B cell (primary cell): ENCODE data around the gene RASA1. TPM values are rescaled to one million over a fixed set of nuclear protein-coding genes. Genes with fewer than 3 reads are reported as not detected.

Experiments
- ATAC-seq: fragments of 200-7000 bp; cut with Tn5 transposase; one replicate; pipeline ENCODE4 v1.10.0; 2021; ENCODE audit warnings: low read depth, mild to moderate bottlenecking, moderate number of reproducible peaks, moderate library complexity
- CTCF ChIA-PET: fragments of 350-600 bp; sonication (Branson Sonifier 250); formaldehyde crosslinking; loops from one replicate; lab custom pipeline; 2021; ENCODE audit warnings: antibody characterized with exemption, inconsistent platforms; lab: Charles Lee
- POLR2A ChIA-PET: fragments of 350-600 bp; sonication (Branson Sonifier 250); formaldehyde crosslinking; loops from one replicate; lab custom pipeline; 2021; ENCODE audit warnings: antibody characterized with exemption; lab: Charles Lee
- DNase-seq: peaks from one replicate; pipeline ENCODE4 v3.0.0; 2013
- H2AFZ ChIP-seq: 2 replicates; pipeline ENCODE4 v1.6.1; 2012; ENCODE audit warnings: mild to moderate bottlenecking, low read depth, low read length; ENCODE audit not compliant: insufficient read depth, poor library complexity, severe bottlenecking
- H3K27ac ChIP-seq, 2 donors: 1 replicate in 1 of 2; 2 replicates in 1 of 2; pipeline ENCODE4 v1.5.1; 2012 to 2013; ENCODE audit warnings: low read length in 2 of 2, mild to moderate bottlenecking in 2 of 2, moderate library complexity in 1 of 2
- H3K27me3 ChIP-seq, 4 experiments: fragments of 200-600 bp in 1 of 4; sonication (generic) in 1 of 4; replicated peaks in 1 of 4; 1 replicate in 2 of 4; 2 replicates in 2 of 4; pipeline versions ENCODE4 v1.6.1 to v1.7.0; 2013 to 2016; ENCODE audit warnings: low read length in 3 of 4, mild to moderate bottlenecking in 2 of 4, mixed read lengths in 1 of 4, moderate library complexity in 1 of 4; ENCODE audit not compliant: insufficient read depth in 4 of 4, control insufficient read depth in 3 of 4; ENCODE audit errors: control extremely low read depth in 1 of 4
- H3K36me3 ChIP-seq, 2 experiments: replicated peaks in 1 of 2; 1 replicate in 1 of 2; 2 replicates in 1 of 2; pipeline versions ENCODE4 v1.6.1 to v1.7.1; 2013; ENCODE audit warnings: low read length in 1 of 2; ENCODE audit not compliant: insufficient read depth in 2 of 2, control insufficient read depth in 1 of 2; ENCODE audit errors: control extremely low read depth in 1 of 2, extremely low read depth in 1 of 2
- H3K4me1 ChIP-seq, 2 donors: fragments of 200-600 bp in 1 of 2; sonication (generic) in 1 of 2; 1 replicate in 1 of 2; 2 replicates in 1 of 2; pipeline versions ENCODE4 v1.5.1 to v1.6.1; 2013 to 2017; ENCODE audit warnings: low read length in 2 of 2; ENCODE audit not compliant: control insufficient read depth in 2 of 2, insufficient read depth in 2 of 2
- H3K4me2 ChIP-seq: replicated peaks from 2 replicates; pipeline ENCODE3; 2012; ENCODE audit warnings: mild to moderate bottlenecking, low read depth, low read length; ENCODE audit not compliant: poor library complexity, severe bottlenecking
- H3K4me3 ChIP-seq, 5 experiments: fragments of 200-600 bp in 1 of 5; sonication (generic) in 1 of 5; 1 replicate in 3 of 5; 2 replicates in 2 of 5; pipeline versions ENCODE4 v1.5.1 to v1.7.0; 2011 to 2016; ENCODE audit warnings: low read length in 4 of 5, mild to moderate bottlenecking in 4 of 5, low read depth in 2 of 5, control low read depth in 1 of 5, moderate library complexity in 1 of 5; ENCODE audit not compliant: insufficient read depth in 1 of 5; ENCODE audit errors: control extremely low read depth in 1 of 5, extremely low read depth in 1 of 5
- H3K79me2 ChIP-seq: fragments of 200-600 bp; sonication (generic); one replicate; pipeline ENCODE4 v1.6.0; 2016; ENCODE audit warnings: low read length; ENCODE audit not compliant: control insufficient read depth, insufficient read depth
- H3K9ac ChIP-seq: fragments of 200-600 bp; sonication (generic); 2 replicates; pipeline ENCODE4 v1.6.1; 2017; ENCODE audit warnings: mild to moderate bottlenecking, low read length, moderate library complexity
- H3K9me3 ChIP-seq, 3 donors: one replicate each; pipeline versions ENCODE4 v1.6.1 to v1.7.1; 2013; ENCODE audit warnings: low read length in 2 of 3; ENCODE audit not compliant: control insufficient read depth in 2 of 3, insufficient read depth in 1 of 3; ENCODE audit errors: control extremely low read depth in 1 of 3
- H4K20me1 ChIP-seq: 2 replicates; pipeline ENCODE4 v1.6.0; 2012; ENCODE audit warnings: mild to moderate bottlenecking, low read length; ENCODE audit not compliant: insufficient read depth, control insufficient read depth, poor library complexity, severe bottlenecking
- H3K27ac Mint-ChIP-seq: one replicate; pipeline ENCODE4 v1.8.0; 2021; ENCODE audit warnings: mixed read lengths
- H3K27me3 Mint-ChIP-seq: one replicate; pipeline ENCODE4 v1.8.0; 2021; ENCODE audit warnings: mixed read lengths
- H3K4me1 Mint-ChIP-seq: one replicate; pipeline ENCODE4 v1.8.0; 2021; ENCODE audit warnings: mixed read lengths
- H3K4me3 Mint-ChIP-seq: one replicate; pipeline ENCODE4 v1.8.0; 2021; ENCODE audit warnings: mixed read lengths
- H3K9me3 Mint-ChIP-seq: one replicate; pipeline ENCODE4 v1.8.0; 2022; ENCODE audit warnings: mixed read lengths; ENCODE audit not compliant: insufficient read depth
- EZH2 ChIP-seq: IDR thresholded peaks from 2 replicates; pipeline ENCODE4 v1.6.1; 2012; ENCODE audit warnings: borderline replicate concordance, low read depth, mild to moderate bottlenecking, moderate library complexity, low read length; ENCODE audit not compliant: insufficient read depth, poor library complexity, severe bottlenecking
- WGBS: methylation state at CpG from one replicate; pipeline ENCODE4 v1.1.5; 2013; ENCODE audit warnings: missing lambda C conversion rate; ENCODE audit not compliant: insufficient coverage; 5-methylcytosine and 5-hydroxymethylcytosine counted together
- intact Hi-C: fragments of 100-400 bp; cut with micrococcal nuclease; formaldehyde crosslinking; loops from one replicate; pipeline ENCODE4 v1.10.0; 2022
- polyA plus RNA-seq: library from polyadenylated mRNA; depleted of rRNA; stranded (reverse); fragments of >200 nt; gene quantifications from 2 replicates; pipeline ENCODE4 v1.2.3, GENCODE V29; 2012
- total RNA-seq, 2 donors: library from RNA; stranded (reverse); fragments of 120-200 nt in 1 of 2; gene quantifications; 1 replicate in 1 of 2; 2 replicates in 1 of 2; pipeline versions ENCODE4 v1.2.3 to v1.2.4, GENCODE V29; 2013 to 2022
- TF ChIP-seq, protein P1 (sequence below): fragments of 200-600 bp; IDR thresholded peaks from one replicate; pipeline ENCODE4 v1.8.0; 2022; ENCODE audit warnings: antibody characterized with exemption, mild to moderate bottlenecking

The RASA1 gene
- total and polyA plus RNA-seq, 2 donors (not counting 1 experiment from before 2014, with no cell fraction given) = 18.9 to 32.2 TPM

DNA sequence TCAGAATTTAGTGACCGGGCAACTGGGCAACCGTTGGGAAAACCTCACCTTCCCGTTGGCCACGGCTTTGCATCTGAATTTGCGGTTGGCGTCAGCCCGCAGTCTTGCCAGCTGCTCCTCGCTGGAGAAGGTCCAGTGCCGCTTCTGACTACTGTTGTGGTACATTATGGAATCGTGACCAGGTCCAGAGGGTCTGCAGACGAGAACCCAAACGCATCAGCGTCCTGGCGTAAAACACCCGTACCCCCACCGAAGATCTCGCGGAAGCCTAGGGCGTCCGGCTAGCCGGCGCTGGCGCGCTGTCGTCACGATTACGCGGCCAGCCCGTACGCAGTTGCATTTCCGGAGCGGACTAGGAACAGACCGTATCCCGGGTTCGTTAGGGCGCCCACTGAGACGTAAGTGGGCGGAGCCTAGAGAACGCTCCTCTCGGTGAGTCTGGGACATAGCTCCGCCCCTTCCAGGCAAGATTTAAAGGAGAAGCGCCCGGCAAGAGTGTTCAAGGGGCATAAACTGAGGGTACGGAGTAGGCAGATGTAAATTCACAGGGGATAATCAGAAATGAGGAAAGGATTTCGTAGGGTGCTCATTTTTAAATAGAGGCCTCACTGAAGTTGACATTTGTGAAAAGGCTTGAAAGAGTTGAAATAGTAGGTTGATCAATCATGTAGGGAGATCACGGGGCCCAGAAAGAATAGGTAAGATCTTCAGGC is 145.1 kb downstream of the RASA1 start, which contains the start of gene CCNH:
CCNH (minus strand) TSS at position 301 of the 713 bp plus-strand sequence; CDS start at position 165, 136 bp downstream.
- peaks cover 13 to 20% of the 10 kb centered on the region in 2 donors for H3K4me1 ChIP-seq
- H3K4me1 Mint-ChIP-seq = peaks cover 30% of the 10 kb centered on the region
- peak within 1 kb of the TSS; percentile 89 to 96 for H3K27ac ChIP-seq
- peaks cover 21% of the 10 kb centered on the region for H3K79me2 ChIP-seq
- H3K27ac Mint-ChIP-seq = peak within 1 kb of the TSS; percentile 93
- DNase-seq (peak; percentile 98), ATAC-seq (peak; percentile 99)
- H3K27me3 ChIP-seq = no peaks in the 10 kb centered on the region
- TF ChIP-seq, protein P1, sequence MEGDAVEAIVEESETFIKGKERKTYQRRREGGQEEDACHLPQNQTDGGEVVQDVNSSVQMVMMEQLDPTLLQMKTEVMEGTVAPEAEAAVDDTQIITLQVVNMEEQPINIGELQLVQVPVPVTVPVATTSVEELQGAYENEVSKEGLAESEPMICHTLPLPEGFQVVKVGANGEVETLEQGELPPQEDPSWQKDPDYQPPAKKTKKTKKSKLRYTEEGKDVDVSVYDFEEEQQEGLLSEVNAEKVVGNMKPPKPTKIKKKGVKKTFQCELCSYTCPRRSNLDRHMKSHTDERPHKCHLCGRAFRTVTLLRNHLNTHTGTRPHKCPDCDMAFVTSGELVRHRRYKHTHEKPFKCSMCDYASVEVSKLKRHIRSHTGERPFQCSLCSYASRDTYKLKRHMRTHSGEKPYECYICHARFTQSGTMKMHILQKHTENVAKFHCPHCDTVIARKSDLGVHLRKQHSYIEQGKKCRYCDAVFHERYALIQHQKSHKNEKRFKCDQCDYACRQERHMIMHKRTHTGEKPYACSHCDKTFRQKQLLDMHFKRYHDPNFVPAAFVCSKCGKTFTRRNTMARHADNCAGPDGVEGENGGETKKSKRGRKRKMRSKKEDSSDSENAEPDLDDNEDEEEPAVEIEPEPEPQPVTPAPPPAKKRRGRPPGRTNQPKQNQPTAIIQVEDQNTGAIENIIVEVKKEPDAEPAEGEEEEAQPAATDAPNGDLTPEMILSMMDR = no peak
- TF ChIP-seq EZH2 = no peak
- no peaks in the 10 kb centered on the region for H3K27me3 Mint-ChIP-seq
- peak within 1 kb of the TSS; percentile 86 for H2AFZ ChIP-seq
- 1% methylated on average over 46 of the region's 46 CpGs for WGBS
- H3K36me3 ChIP-seq = peaks cover 2 to 18% of the 10 kb centered on the region in 2 experiments
- no peaks in the 10 kb centered on the region for H4K20me1 ChIP-seq
- H3K4me3 Mint-ChIP-seq = peak within 1 kb of the TSS; percentile 93
- no peaks in the 10 kb centered on the region for H3K9me3 ChIP-seq
- ChIA-PET POLR2A (no interaction called here), CTCF (interaction anchor here (1.5 to 3.1 kb wide), 2 partner anchors 12 to 341 kb away, joined by 4 to 20 read pairs; no protein-coding TSS in a partner anchor)
- H3K9me3 Mint-ChIP-seq = no peaks in the 10 kb centered on the region
- H3K9ac ChIP-seq = peak within 1 kb of the TSS; percentile 92
- H3K4me2 ChIP-seq = peak within 1 kb of the TSS; percentile 81
- intact Hi-C loops = loop anchor here (1.0 to 10.0 kb wide), 6 partner anchors 12 to 1262 kb away; partner anchors contain the start of genes COX7C and TMEM161B
- peak within 1 kb of the TSS; percentile 76 to 100 (median 84) for H3K4me3 ChIP-seq

DNA sequence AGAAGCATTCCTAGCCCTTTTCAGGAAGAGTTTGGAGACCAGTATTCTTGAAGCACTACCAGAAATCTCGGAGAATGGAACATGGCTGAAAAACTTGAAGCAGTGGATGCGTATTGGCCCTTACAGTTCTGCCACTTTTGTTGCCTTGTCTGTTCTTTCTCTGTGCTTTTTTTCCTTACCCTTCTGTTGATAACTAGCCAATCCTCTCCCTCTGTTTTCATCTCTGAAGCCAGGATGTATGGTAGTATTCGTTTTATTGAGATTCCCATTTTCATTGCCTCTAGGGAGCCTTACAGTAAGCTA is 145.6 kb downstream of the RASA1 start:
- DNase-seq (no peak), ATAC-seq (no peak)
- ChIA-PET POLR2A (no interaction called here), CTCF (interaction anchor here (1.5 to 3.1 kb wide), 2 partner anchors 12 to 342 kb away, joined by 4 to 20 read pairs; no protein-coding TSS in a partner anchor)
- H3K4me2 ChIP-seq = peak overlapping the region; percentile 81
- intact Hi-C loops = loop anchor here (1.0 to 10.0 kb wide), 3 partner anchors 796 to 1262 kb away; partner anchors contain the start of genes COX7C and TMEM161B
- peak overlapping the region; percentile 53 to 89 (median 77) for H3K4me3 ChIP-seq
- H3K27ac ChIP-seq = peak overlapping the region; percentile 89 to 96
- Mint-ChIP-seq H3K4me3 (peak overlapping the region; percentile 93), H3K27ac (peak overlapping the region; percentile 93), H3K4me1 (peaks cover 29% of the 10 kb centered on the region), H3K27me3 (no peaks in the 10 kb centered on the region), H3K9me3 (no peaks in the 10 kb centered on the region)
- H3K9me3 ChIP-seq = no peaks in the 10 kb centered on the region
- 29% methylated on average over 1 of the region's 3 CpGs for WGBS
- H3K27me3 ChIP-seq = no peaks in the 10 kb centered on the region
- H3K4me1 ChIP-seq = peaks cover 13 to 20% of the 10 kb centered on the region in 2 donors
- H2AFZ ChIP-seq = peak overlapping the region; percentile 86
- TF ChIP-seq, protein P1 = no peak
- no peak for TF ChIP-seq EZH2
- no peaks in the 10 kb centered on the region for H4K20me1 ChIP-seq
- peak overlapping the region; percentile 92 for H3K9ac ChIP-seq
- peaks cover 2 to 13% of the 10 kb centered on the region in 2 experiments for H3K36me3 ChIP-seq
- peaks cover 21% of the 10 kb centered on the region for H3K79me2 ChIP-seq
